ENCODE measurements around the gene TYK2. TPM values are rescaled to one million over a fixed set of nuclear protein-coding genes. Genes with fewer than 3 reads are reported as not detected.
"Not testable (repeated sequence)": the region's sequence is repeated elsewhere in the genome, so short reads cannot be mapped to it uniquely, and the experiment has no call there.

TYK2 gene
- total RNA-seq, 1 donor from 2014 or later = 67.1 TPM

GRCh38 chr19:10390652-10391286, 10.4 kb upstream of the TYK2 start:
- peak; percentile 72 for DNase-seq (ENCODE audit: missing footprints)
- intact Hi-C loops (cut with DNase I) = loop anchor here (5.0 to 10.0 kb wide), 2 partner anchors 276 to 458 kb away; partner anchors contain the start of genes EIF3G and P2RY11
- peak; percentile 61 for ATAC-seq

- intact Hi-C loops (cut with DNase I) = loop anchor here (1.0 to 10.0 kb wide), 3 partner anchors 121 to 458 kb away; partner anchors contain the start of genes EIF3G and P2RY11
- no peak for DNase-seq (ENCODE audit: missing footprints)
- peak; percentile 10 for ATAC-seq
Observed at GRCh38 chr19:10389863-10390262, 9.5 kb upstream of the TYK2 start.

GRCh38 chr19:10388957-10389356, 8.6 kb upstream of the TYK2 start:
- DNase-seq (ENCODE audit: missing footprints) (peak; percentile 79), ATAC-seq (peak; percentile 62)
- intact Hi-C loops (cut with DNase I) = loop anchor here (1.0 kb wide), 1 partner anchor 120 kb away; no protein-coding TSS in a partner anchor

GRCh38 chr19:10384580-10384979, 4.2 kb upstream of the TYK2 start:
- DNase-seq (ENCODE audit: missing footprints) = no peak
- intact Hi-C loops (cut with DNase I) = no loop called here
- ATAC-seq = no peak

GRCh38 chr19:10383223-10383499, 2.8 kb upstream of the TYK2 start:
- intact Hi-C loops (cut with DNase I); ATAC-seq; DNase-seq (ENCODE audit: missing footprints): not testable (repeated sequence)

- intact Hi-C loops (cut with DNase I) = loop anchor here (1.0 kb wide), 1 partner anchor 47 kb away; the partner anchor contains the start of gene RAVER1
- DNase-seq (ENCODE audit: missing footprints) (no peak), ATAC-seq (no peak)
Observed at GRCh38 chr19:10379880-10380312, 476 bp downstream of the TYK2 start.

GRCh38 chr19:10378124-10378523, 2.2 kb downstream of the TYK2 start:
- ATAC-seq = no peak
- intact Hi-C loops (cut with DNase I) = no loop called here
- no peak for DNase-seq (ENCODE audit: missing footprints)

GRCh38 chr19:10377140-10377640, 3.2 kb downstream of the TYK2 start:
- DNase-seq (ENCODE audit: missing footprints); ATAC-seq; intact Hi-C loops (cut with DNase I): not testable (repeated sequence)

- ATAC-seq (no peak), DNase-seq (ENCODE audit: missing footprints) (no peak)
- intact Hi-C loops (cut with DNase I) = no loop called here
Observed at GRCh38 chr19:10374931-10375330, 5.4 kb downstream of the TYK2 start.

- intact Hi-C loops (cut with DNase I) = no loop called here
- ATAC-seq (no peak), DNase-seq (ENCODE audit: missing footprints) (no peak)
Observed at GRCh38 chr19:10372690-10373089, 7.7 kb downstream of the TYK2 start.

- DNase-seq (ENCODE audit: missing footprints) = no peak
- no peak for ATAC-seq
- intact Hi-C loops (cut with DNase I) = no loop called here
Observed at GRCh38 chr19:10368101-10368803, 12.1 kb downstream of the TYK2 start.

GRCh38 chr19:10366950-10367512, 13.3 kb downstream of the TYK2 start:
- ATAC-seq = not testable (repeated sequence)

GRCh38 chr19:10365518-10365917, 14.9 kb downstream of the TYK2 start:
- no peak for DNase-seq (ENCODE audit: missing footprints)
- no peak for ATAC-seq
- intact Hi-C loops (cut with DNase I) = no loop called here

More at GRCh38 chr19:10366950-10367512, 13.3 kb downstream of the TYK2 start:
- DNase-seq (ENCODE audit: missing footprints); intact Hi-C loops (cut with DNase I): not testable (repeated sequence)

GRCh38 chr19:10364644-10365043, 15.7 kb downstream of the TYK2 start:
- no peak for DNase-seq (ENCODE audit: missing footprints)
- intact Hi-C loops (cut with DNase I) = no loop called here
- peak; percentile 43 for ATAC-seq

GRCh38 chr19:10363789-10364281, 16.5 kb downstream of the TYK2 start:
- DNase-seq (ENCODE audit: missing footprints) (no peak), ATAC-seq (no peak)
- intact Hi-C loops (cut with DNase I) = no loop called here

GRCh38 chr19:10362259-10362658, 18.1 kb downstream of the TYK2 start:
- DNase-seq (ENCODE audit: missing footprints) (no peak), ATAC-seq (no peak)
- intact Hi-C loops (cut with DNase I) = no loop called here

- intact Hi-C loops (cut with DNase I) = no loop called here
- ATAC-seq (no peak), DNase-seq (ENCODE audit: missing footprints) (no peak)
Observed at GRCh38 chr19:10361569-10362011, 18.8 kb downstream of the TYK2 start.

GRCh38 chr19:10356431-10356830, 23.9 kb downstream of the TYK2 start:
- no peak for ATAC-seq
- no peak for DNase-seq (ENCODE audit: missing footprints)
- intact Hi-C loops (cut with DNase I) = no loop called here

GRCh38 chr19:10353793-10354391, 26.5 kb downstream of the TYK2 start:
- DNase-seq (ENCODE audit: missing footprints) (peak; percentile 83), ATAC-seq (peak; percentile 80)
- intact Hi-C loops (cut with DNase I) = loop anchor here (1.0 kb wide), 1 partner anchor 21 kb away; the partner anchor contains the start of gene RAVER1
